Activated T-helper 2 cell treated with anti-CD3 and anti-CD28 coated beads, Interferon-gamma antibody, Interleukin-2, Interleukin-4, amounts not matched to agents 10 μg/mL and 5 μg/mL and 100 μg/mL, durations not matched to agents 14 hours and 24 hours and 36 hours (primary cell): Measurements from ENCODE around the gene IL17REL. TPM values are rescaled to one million over a fixed set of nuclear protein-coding genes. Genes with fewer than 3 reads are reported as not detected.
A peak's percentile ranks its signal among the peaks of the same experiment; 100 is the strongest.

Experiments
- DNase-seq: peaks from one replicate; pipeline ENCODE4 v3.0.0; 2021; ENCODE audit warnings: low spot score
- H3K27ac Mint-ChIP-seq: one replicate; pipeline ENCODE4 v1.8.0; 2021; ENCODE audit warnings: mixed read lengths
- H3K27me3 Mint-ChIP-seq: one replicate; pipeline ENCODE4 v1.8.0; 2021; ENCODE audit warnings: low read depth, mixed read lengths
- H3K36me3 Mint-ChIP-seq: one replicate; pipeline ENCODE4 v1.8.0; 2021; ENCODE audit warnings: low read depth, mixed read lengths
- H3K4me1 Mint-ChIP-seq: one replicate; pipeline ENCODE4 v1.8.0; 2021; ENCODE audit warnings: low read depth, mixed read lengths
- H3K4me3 Mint-ChIP-seq: one replicate; pipeline ENCODE4 v1.8.0; 2021; ENCODE audit warnings: low read depth, mild to moderate bottlenecking, moderate library complexity, mixed read lengths
- H3K9me3 Mint-ChIP-seq: one replicate; pipeline ENCODE4 v1.8.0; 2021; ENCODE audit warnings: mixed read lengths
- intact Hi-C: fragments of 100-400 bp; cut with micrococcal nuclease; formaldehyde crosslinking; loops from one replicate; pipeline ENCODE4 v1.15.1; 2023
- total RNA-seq: library from RNA; stranded (reverse); gene quantifications from 2 replicates; pipeline ENCODE4 v1.2.3, GENCODE V29; 2022

Gene IL17REL
- total RNA-seq, 1 donor from 2014 or later, result not detected

GRCh38 chr22:50039669-50040443 lies 27.3 kb upstream of the IL17REL start:
- H3K27ac Mint-ChIP-seq, result no peak overlapping the region
- peaks cover 14% of the 10 kb centered on the region for H3K27me3 Mint-ChIP-seq
- H3K4me3 Mint-ChIP-seq, result no peak overlapping the region
- no peaks in the 10 kb centered on the region for H3K4me1 Mint-ChIP-seq
- no peak for DNase-seq
- no peaks in the 10 kb centered on the region for H3K9me3 Mint-ChIP-seq
- no peaks in the 10 kb centered on the region for H3K36me3 Mint-ChIP-seq
- intact Hi-C loops, result no loop called here

GRCh38 chr22:50035976-50036724 lies 23.6 kb upstream of the IL17REL start:
- H3K4me1 Mint-ChIP-seq, result peaks cover 1% of the 10 kb centered on the region
- peaks cover 4% of the 10 kb centered on the region for H3K27me3 Mint-ChIP-seq
- H3K9me3 Mint-ChIP-seq, result no peaks in the 10 kb centered on the region
- no peak for DNase-seq
- no peak overlapping the region for H3K4me3 Mint-ChIP-seq
- no peak overlapping the region for H3K27ac Mint-ChIP-seq
- H3K36me3 Mint-ChIP-seq, result no peaks in the 10 kb centered on the region
- intact Hi-C loops, result no loop called here

- no peak overlapping the region for H3K4me3 Mint-ChIP-seq
- no peaks in the 10 kb centered on the region for H3K9me3 Mint-ChIP-seq
- no peak overlapping the region for H3K27ac Mint-ChIP-seq
- intact Hi-C loops, result no loop called here
- H3K27me3 Mint-ChIP-seq, result peaks cover 4% of the 10 kb centered on the region
- no peaks in the 10 kb centered on the region for H3K36me3 Mint-ChIP-seq
- no peak for DNase-seq
- H3K4me1 Mint-ChIP-seq, result peaks cover 1% of the 10 kb centered on the region
Observed at GRCh38 chr22:50035131-50035881, 22.7 kb upstream of the IL17REL start.

DNA sequence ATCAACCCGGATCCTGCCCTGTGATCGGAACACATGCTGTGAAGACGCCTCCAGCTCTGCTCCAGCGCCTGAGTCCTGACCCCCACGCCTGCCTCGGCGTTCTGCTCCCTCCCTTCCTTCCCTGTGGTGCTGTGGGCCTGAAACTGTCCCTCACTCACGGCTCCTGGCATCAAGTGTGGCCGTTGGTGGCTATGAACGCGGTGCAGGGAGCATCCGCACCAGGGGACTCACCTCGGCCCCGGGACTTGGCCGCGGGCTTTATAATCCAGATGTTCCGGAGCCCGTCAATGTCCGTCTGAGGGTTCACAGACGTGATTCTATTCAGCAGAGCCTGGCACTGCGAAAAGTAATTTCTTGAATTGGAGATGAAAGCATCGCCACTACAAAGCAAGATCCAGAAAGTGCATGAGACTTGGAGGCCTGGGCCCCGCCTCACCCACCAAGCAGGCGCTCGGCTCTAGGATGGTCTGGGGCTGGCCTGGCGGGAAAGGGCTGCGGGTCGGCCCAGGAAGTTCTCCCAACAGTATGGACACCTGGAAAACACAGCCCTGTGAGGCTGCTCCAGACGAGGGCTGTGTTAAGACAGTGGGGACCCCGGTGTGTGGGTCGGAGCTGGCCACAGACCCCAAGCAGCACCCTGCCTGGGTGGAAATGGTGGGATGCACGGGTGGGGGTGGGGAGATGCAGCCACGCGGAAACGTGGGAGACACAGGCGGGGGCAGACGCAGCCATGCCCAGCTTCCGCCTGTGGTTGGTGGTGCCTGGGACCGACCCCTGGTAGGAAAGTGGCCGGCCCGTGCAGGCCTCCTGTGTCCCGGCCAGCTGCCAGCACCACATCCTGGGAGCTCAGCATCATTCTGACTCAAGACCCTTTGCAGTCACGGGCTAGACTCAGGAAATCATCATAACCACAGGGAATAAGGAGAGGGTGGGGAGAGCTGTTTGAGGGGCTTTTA lies 21.8 kb upstream of the IL17REL start:
- Mint-ChIP-seq H3K9me3 (no peaks in the 10 kb centered on the region), H3K4me3 (no peak overlapping the region), H3K4me1 (peaks cover 1% of the 10 kb centered on the region), H3K27me3 (peaks cover 4% of the 10 kb centered on the region), H3K36me3 (no peaks in the 10 kb centered on the region), H3K27ac (no peak overlapping the region)
- intact Hi-C loops, result no loop called here
- no peak for DNase-seq

- Mint-ChIP-seq H3K36me3 (no peaks in the 10 kb centered on the region), H3K27me3 (peaks cover 4% of the 10 kb centered on the region), H3K4me3 (no peak overlapping the region), H3K27ac (no peak overlapping the region), H3K9me3 (no peaks in the 10 kb centered on the region), H3K4me1 (peaks cover 2% of the 10 kb centered on the region)
- no peak for DNase-seq
- intact Hi-C loops, result no loop called here
Observed at GRCh38 chr22:50032941-50033601, 20.5 kb upstream of the IL17REL start.

DNA sequence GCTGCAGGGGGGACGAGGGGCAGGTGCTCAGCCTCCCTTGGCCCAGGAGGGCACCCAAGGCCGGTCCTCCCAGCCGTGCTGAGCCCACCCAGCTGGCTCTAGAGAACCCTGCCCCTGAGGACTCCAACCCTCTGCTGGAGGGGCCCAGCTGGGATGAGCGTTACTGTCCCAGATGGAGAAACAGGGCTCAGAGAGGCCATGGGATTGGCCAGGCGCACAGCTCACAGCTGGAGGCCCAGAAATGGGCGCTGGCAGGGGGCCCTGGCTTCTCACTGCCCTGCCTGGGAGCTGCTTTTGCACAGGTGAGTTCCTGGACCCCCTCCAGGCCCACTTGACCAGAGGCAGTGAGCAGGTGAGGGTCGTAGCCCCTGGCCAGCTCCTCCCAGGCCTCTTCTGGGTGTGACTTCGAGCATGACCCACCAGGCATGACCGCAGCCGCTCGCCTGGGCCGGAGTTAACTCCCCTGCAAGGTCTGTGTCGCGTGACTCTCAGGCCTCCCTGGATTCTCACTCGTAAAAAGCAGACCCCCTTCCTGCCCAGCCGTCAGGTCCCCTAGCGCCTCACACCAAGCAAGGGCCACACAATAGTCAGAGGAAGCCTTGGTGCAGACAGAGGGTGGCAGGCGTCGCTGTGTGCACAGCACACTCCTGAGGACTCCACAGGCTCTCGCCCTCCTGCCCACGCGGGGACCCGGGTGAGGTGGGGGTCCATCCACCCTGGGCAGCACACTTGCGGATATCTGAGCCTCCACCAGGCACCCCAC lies 19.7 kb upstream of the IL17REL start:
- Mint-ChIP-seq H3K4me3 (no peak overlapping the region), H3K27ac (no peak overlapping the region), H3K27me3 (peaks cover 4% of the 10 kb centered on the region), H3K36me3 (no peaks in the 10 kb centered on the region), H3K4me1 (peaks cover 9% of the 10 kb centered on the region), H3K9me3 (no peaks in the 10 kb centered on the region)
- DNase-seq, result no peak
- intact Hi-C loops, result no loop called here

DNA sequence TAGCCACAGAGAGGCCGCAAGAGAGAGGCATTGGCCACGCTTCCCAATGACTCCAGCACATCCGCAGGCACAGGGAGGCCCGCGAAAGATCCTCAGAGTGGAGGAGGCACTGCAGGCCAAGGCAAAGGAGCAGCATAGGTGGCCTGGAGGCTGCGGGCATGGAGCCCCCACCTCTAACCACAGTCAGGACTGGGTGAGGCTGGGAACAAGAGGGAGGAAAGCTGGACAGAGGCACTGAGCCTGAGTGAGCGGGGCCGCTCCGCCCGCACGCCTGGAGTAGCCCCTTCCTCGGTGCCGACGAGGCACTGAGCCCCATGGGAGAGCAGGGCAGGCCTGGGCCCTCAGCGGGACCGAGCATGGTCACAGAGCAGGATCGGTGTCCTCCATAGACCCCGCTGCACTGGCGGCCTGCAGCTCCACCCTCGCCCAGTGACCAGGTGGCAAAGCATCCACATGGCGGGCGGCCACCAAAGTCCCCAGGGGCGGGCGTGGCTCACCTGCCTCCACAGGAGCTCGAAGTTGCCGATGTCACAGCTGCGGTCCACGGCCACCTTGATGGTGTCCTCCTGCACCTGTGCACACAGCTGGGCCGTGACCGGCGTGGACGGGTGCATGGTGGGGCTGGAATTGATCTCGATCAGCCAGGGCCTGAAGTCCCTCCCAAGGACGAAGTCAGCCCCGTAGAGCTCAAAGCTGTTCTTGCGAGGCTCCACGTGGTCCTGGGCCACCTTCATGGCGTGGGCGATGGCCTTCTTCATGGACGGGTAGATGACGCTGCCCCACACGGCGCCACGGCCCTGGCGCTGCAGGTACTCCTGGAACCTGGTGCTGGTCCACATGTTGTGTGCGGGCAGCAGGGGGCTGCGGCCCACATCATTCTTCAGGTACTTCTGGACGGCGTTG lies 18.9 kb upstream of the IL17REL start:
- intact Hi-C loops, result no loop called here
- Mint-ChIP-seq H3K9me3 (no peaks in the 10 kb centered on the region), H3K4me1 (peaks cover 9% of the 10 kb centered on the region), H3K27ac (no peak overlapping the region), H3K36me3 (no peaks in the 10 kb centered on the region), H3K27me3 (peaks cover 4% of the 10 kb centered on the region), H3K4me3 (no peak overlapping the region)
- no peak for DNase-seq

- Mint-ChIP-seq H3K27me3 (peaks cover 4% of the 10 kb centered on the region), H3K36me3 (no peaks in the 10 kb centered on the region), H3K9me3 (no peaks in the 10 kb centered on the region), H3K4me3 (no peak overlapping the region), H3K4me1 (peaks cover 9% of the 10 kb centered on the region), H3K27ac (no peak overlapping the region)
- DNase-seq, result peak; percentile 71
- intact Hi-C loops, result loop anchor here (1.0 kb wide), 3 partner anchors 37 to 263 kb away; no protein-coding TSS in a partner anchor
Observed at GRCh38 chr22:50030297-50031188, 18.0 kb upstream of the IL17REL start.

- Mint-ChIP-seq H3K27ac (peak overlapping the region; percentile 62), H3K4me3 (no peak overlapping the region), H3K4me1 (peaks cover 9% of the 10 kb centered on the region), H3K27me3 (peaks cover 1% of the 10 kb centered on the region), H3K36me3 (no peaks in the 10 kb centered on the region), H3K9me3 (no peaks in the 10 kb centered on the region)
- intact Hi-C loops, result no loop called here
- no peak for DNase-seq
Observed at GRCh38 chr22:50027639-50028537, 15.3 kb upstream of the IL17REL start.
